Kidney (tissue), 14 donors: Measurements from ENCODE around the gene APOA5. TPM values are rescaled to one million over a fixed set of nuclear protein-coding genes. Genes with fewer than 3 reads are reported as not detected.

Source experiments
- DNase-seq, 5 donors: peaks; one replicate each; pipeline ENCODE4 v3.0.0-alpha.2; 2013 to 2020
- FAIRE-seq: peaks from 2 replicates; lab custom pipeline; 2012; peaks lifted over from hg19 to GRCh38; lab: Jason Lieb, UNC
- H3K27ac ChIP-seq, 2 donors: one replicate each; pipeline ENCODE4 v1.7.0; 2013; ENCODE audit warnings: low read depth in 2 of 2, low read length in 2 of 2, inconsistent platforms in 1 of 2
- H3K27me3 ChIP-seq: one replicate; pipeline ENCODE4 v1.7.1; 2013; ENCODE audit warnings: low read length, inconsistent platforms; ENCODE audit not compliant: control insufficient read depth, insufficient read depth
- H3K36me3 ChIP-seq, 3 donors: one replicate each; pipeline versions ENCODE4 v1.7.0 to v1.7.1; 2013; ENCODE audit warnings: low read length in 3 of 3, control low read depth in 1 of 3, inconsistent platforms in 1 of 3; ENCODE audit not compliant: insufficient read depth in 3 of 3, control insufficient read depth in 2 of 3
- H3K4me1 ChIP-seq, 3 donors: one replicate each; pipeline versions ENCODE4 v1.7.0 to v1.7.1; 2013; ENCODE audit warnings: low read length in 3 of 3, inconsistent platforms in 1 of 3, low read depth in 1 of 3; ENCODE audit not compliant: control insufficient read depth in 2 of 3, insufficient read depth in 2 of 3
- H3K4me3 ChIP-seq, 3 donors: one replicate each; pipeline versions ENCODE4 v1.7.0 to v1.8.1; 2013; ENCODE audit warnings: low read length in 3 of 3, control low read depth in 1 of 3, inconsistent platforms in 1 of 3
- H3K9ac ChIP-seq, 3 donors: one replicate each; pipeline versions ENCODE4 v1.7.0 to v1.7.1; 2013; ENCODE audit warnings: low read length in 3 of 3, control low read depth in 1 of 3, inconsistent platforms in 1 of 3
- H3K9me3 ChIP-seq, 3 donors: one replicate each; pipeline versions ENCODE4 v1.7.0 to v1.7.1; 2013; ENCODE audit warnings: low read length in 3 of 3, control low read depth in 1 of 3, inconsistent platforms in 1 of 3; ENCODE audit not compliant: control insufficient read depth in 2 of 3, insufficient read depth in 1 of 3
- CTCF ChIP-seq: IDR thresholded peaks from 3 replicates; pipeline ENCODE4 v1.5.1; 2012; ENCODE audit warnings: mild to moderate bottlenecking, moderate library complexity, borderline replicate concordance; ENCODE audit not compliant: insufficient read depth; ENCODE audit errors: extremely low read depth
- intact Hi-C: fragments of 100-400 bp; cut with DNase I; formaldehyde crosslinking; loops from one replicate; pipeline ENCODE4 v1.11.1; 2022
- polyA plus RNA-seq: library from polyadenylated mRNA; stranded (reverse); fragments of 350-450 nt; fragmentation: Illumina TruSeq; extraction: RNeasy Lipid Tissue Mini Kit (QIAGEN cat#74804); gene quantifications from one replicate; pipeline ENCODE4 v1.2.3, GENCODE V29; 2014; ENCODE audit warnings: low read depth, low replicate concordance; ENCODE audit not compliant: insufficient read depth
- total RNA-seq: library from RNA; stranded (reverse); fragmentation: NEBNext Ultra II Directional; extraction: Animal tissue kit (Norgen Biotek cat#: 25700); gene quantifications from one replicate; pipeline ENCODE4 v1.2.1, GENCODE V29; 2021
- donor health status: control.
- donor health status: control.
- donor health status: control.
- donor health status: control.
- donor health status: control.
- donor health status: DM: yes; HTN: yes; CAD: no.
- donor health status: Normal renal cell carcinoma (clear cell type).

APOA5 gene
- total and polyA plus RNA-seq, 2 donors from 2014 or later = not detected

GRCh38 chr11:116773203-116774097 lies 18.2 kb downstream of the APOA5 start:
- Histone ChIP-seq H3K4me3 (peak overlapping the region; percentile 86 to 91 (median 89)), H3K9ac (peak overlapping the region; percentile 39 to 82 (median 72)), H3K36me3 (peaks cover 2 to 11% (median 7%) of the 10 kb centered on the region in 3 donors), H3K9me3 (no peaks in the 10 kb centered on the region), H3K27ac (peak overlapping the region in 1 of 2 donors; percentile 57), H3K4me1 (peaks cover 0 to 11% (median 9%) of the 10 kb centered on the region in 3 donors), H3K27me3 (no peaks in the 10 kb centered on the region)
- DNase-seq (no peak), FAIRE-seq (no peak)
- intact Hi-C loops = no loop called here
- TF ChIP-seq CTCF = no peak

- intact Hi-C loops = no loop called here
- peak within 1 kb of the TSS; percentile 86 to 91 (median 89) for H3K4me3 ChIP-seq
- no peaks in the 10 kb centered on the region for H3K9me3 ChIP-seq
- peaks cover 0 to 11% (median 9%) of the 10 kb centered on the region in 3 donors for H3K4me1 ChIP-seq
- no peaks in the 10 kb centered on the region for H3K27me3 ChIP-seq
- peak within 1 kb of the TSS; percentile 92 to 96 for H3K27ac ChIP-seq
- TF ChIP-seq CTCF = no peak
- H3K9ac ChIP-seq = peak within 1 kb of the TSS; percentile 81 to 82 (median 82)
- DNase-seq (peak; percentile 94 to 96 (median 95)), FAIRE-seq (no peak)
- H3K36me3 ChIP-seq = peaks cover 0 to 6% (median 2%) of the 10 kb centered on the region in 3 donors
Observed at GRCh38 chr11:116772443-116773202, 19.1 kb downstream of the APOA5 start, which contains the start of gene BUD13. BUD13 (minus strand) TSS chr11:116772987; CDS start chr11:116772964, 23 bp downstream.

GRCh38 chr11:116771935-116772334 lies 19.7 kb downstream of the APOA5 start:
- Histone ChIP-seq H3K36me3 (peaks cover 0 to 5% (median 2%) of the 10 kb centered on the region in 3 donors), H3K27me3 (no peaks in the 10 kb centered on the region), H3K4me3 (peak overlapping the region; percentile 86 to 91 (median 89)), H3K9ac (peak overlapping the region; percentile 81 to 82 (median 82)), H3K27ac (no peak overlapping the region), H3K4me1 (peaks cover 0 to 11% (median 9%) of the 10 kb centered on the region in 3 donors), H3K9me3 (no peaks in the 10 kb centered on the region)
- no peak for TF ChIP-seq CTCF
- DNase-seq = peak in 2 of 5 donors; percentile 24 to 26
- FAIRE-seq = no peak
- intact Hi-C loops = no loop called here
